Tibial artery (tissue), 4 donors: ENCODE results near the gene WDR6.

Experiments
- DNase-seq, 2 donors: peaks; one replicate each; pipeline ENCODE4 v3.0.0-alpha.2; 2019
- H3K27ac ChIP-seq, 2 donors: fragments of 200-600 bp; sonication (generic) in 1 of 2; 1 replicate in 1 of 2; 2 replicates in 1 of 2; pipeline ENCODE4 v1.5.1; 2018 to 2019; ENCODE audit warnings: mild to moderate bottlenecking in 1 of 2
- H3K27me3 ChIP-seq, 2 donors: fragments of 200-600 bp; sonication (generic) in 1 of 2; one replicate each; pipeline versions ENCODE4 v1.5.1 to v1.6.0; 2016 to 2019
- H3K36me3 ChIP-seq, 3 donors: fragments of 200-600 bp; sonication (generic) in 2 of 3; one replicate each; pipeline ENCODE4 v1.5.1; 2016 to 2019; ENCODE audit warnings: mild to moderate bottlenecking in 2 of 3
- H3K4me1 ChIP-seq, 4 donors: fragments of 200-600 bp; sonication (generic) in 2 of 4; 1 replicate in 3 of 4; 2 replicates in 1 of 4; pipeline ENCODE4 v1.5.1; 2016 to 2019
- H3K4me3 ChIP-seq, 2 donors: fragments of 200-600 bp; sonication (generic) in 1 of 2; 1 replicate in 1 of 2; 2 replicates in 1 of 2; pipeline ENCODE4 v1.5.1; 2018 to 2019; ENCODE audit warnings: mild to moderate bottlenecking in 2 of 2
- H3K9me3 ChIP-seq, 3 donors: fragments of 200-600 bp; sonication (generic) in 1 of 3; one replicate each; pipeline ENCODE4 v1.5.1; 2016 to 2019
- CTCF ChIP-seq, 2 experiments: fragments of 200-600 bp in 1 of 2; fragments of 450-650 bp in 1 of 2; IDR thresholded peaks; one replicate each; pipeline ENCODE4 v1.5.1; 2017 to 2019; ENCODE audit warnings: antibody characterized with exemption in 2 of 2, mild to moderate bottlenecking in 1 of 2, moderate library complexity in 1 of 2
- intact Hi-C: fragments of 100-400 bp; cut with DNase I; formaldehyde crosslinking; loops from one replicate; pipeline ENCODE4 v1.15.0; 2023; ENCODE audit warnings: low total_unique reads

Gene WDR6

GRCh38 chr3:49007068-49007770 is at the start of gene WDR6:
TSS of gene WDR6 (plus strand) at chr3:49007391. CDS start at chr3:49007432, 41 bp downstream.
- intact Hi-C loops = no loop called here
- Histone ChIP-seq H3K27me3 (no peaks in the 10 kb centered on the region), H3K4me3 (peak within 1 kb of the TSS; percentile 72 to 77), H3K4me1 (peaks cover 0 to 23% (median 18%) of the 10 kb centered on the region in 4 donors), H3K9me3 (no peaks in the 10 kb centered on the region), H3K27ac (peak within 1 kb of the TSS; percentile 92 to 97), H3K36me3 (peaks cover 0 to 39% (median 9%) of the 10 kb centered on the region in 3 donors)
- peak; percentile 98 to 99 for DNase-seq
- TF ChIP-seq CTCF (IDR thresholded peaks at IDR 0.05) = peak; percentile 14 to 39

- Histone ChIP-seq H3K27me3 (no peaks in the 10 kb centered on the region), H3K27ac (no peak overlapping the region), H3K4me3 (no peak overlapping the region), H3K9me3 (no peaks in the 10 kb centered on the region), H3K4me1 (no peaks in the 10 kb centered on the region), H3K36me3 (peaks cover 15 to 60% (median 41%) of the 10 kb centered on the region in 3 donors)
- DNase-seq = no peak
- no peak for TF ChIP-seq CTCF (IDR thresholded peaks at IDR 0.05)
- intact Hi-C loops = no loop called here
These were observed 46.3 kb upstream of the WDR6 start for GRCh38 chr3:48960841-48961413.

- Histone ChIP-seq H3K4me1 (no peaks in the 10 kb centered on the region), H3K4me3 (no peak overlapping the region), H3K27ac (no peak overlapping the region), H3K9me3 (no peaks in the 10 kb centered on the region), H3K36me3 (peaks cover 22 to 75% (median 53%) of the 10 kb centered on the region in 3 donors), H3K27me3 (no peaks in the 10 kb centered on the region)
- no peak for DNase-seq
- intact Hi-C loops = no loop called here
- TF ChIP-seq CTCF (IDR thresholded peaks at IDR 0.05) = no peak
These were observed 44.9 kb upstream of the WDR6 start for GRCh38 chr3:48962340-48962739.

- intact Hi-C loops = no loop called here
- H3K27ac ChIP-seq = no peak overlapping the region
- no peak for DNase-seq
- H3K27me3 ChIP-seq = no peaks in the 10 kb centered on the region
- H3K36me3 ChIP-seq = peaks cover 26 to 77% (median 55%) of the 10 kb centered on the region in 3 donors
- no peak for TF ChIP-seq CTCF (IDR thresholded peaks at IDR 0.05)
- no peak overlapping the region for H3K4me3 ChIP-seq
- no peaks in the 10 kb centered on the region for H3K9me3 ChIP-seq
- H3K4me1 ChIP-seq = no peaks in the 10 kb centered on the region
These were observed 44.3 kb upstream of the WDR6 start for GRCh38 chr3:48962939-48963338.

GRCh38 chr3:48963591-48963990 is 43.6 kb upstream of the WDR6 start:
- Histone ChIP-seq H3K9me3 (no peaks in the 10 kb centered on the region), H3K4me1 (no peaks in the 10 kb centered on the region), H3K27ac (no peak overlapping the region), H3K4me3 (no peak overlapping the region), H3K36me3 (peaks cover 33 to 77% (median 53%) of the 10 kb centered on the region in 3 donors), H3K27me3 (no peaks in the 10 kb centered on the region)
- intact Hi-C loops = no loop called here
- DNase-seq = no peak
- no peak for TF ChIP-seq CTCF (IDR thresholded peaks at IDR 0.05)
